T-helper 1 cell treated with Interleukin-12 subunit alpha and Interleukin-12 subunit beta and Interleukin-4 antibody, amounts not matched to agents 30 ng/mL and 1 ng/mL, for 36 hours (primary cell): ENCODE results near the gene AMN. TPM values are rescaled to one million over a fixed set of nuclear protein-coding genes. Genes with fewer than 3 reads are reported as not detected.
"Not testable (repeated sequence)": the region's sequence is repeated elsewhere in the genome, so short reads cannot be mapped to it uniquely, and the experiment has no call there.

Experiments used
- intact Hi-C: fragments of 100-400 bp; cut with micrococcal nuclease; formaldehyde crosslinking; loops from one replicate; pipeline ENCODE4 v1.15.1; 2024
- total RNA-seq: library from RNA; stranded (reverse); gene quantifications from 2 replicates; pipeline ENCODE4 v1.2.3, GENCODE V29; 2022

Gene AMN
- total RNA-seq, 1 donor from 2014 or later, result 1.2 TPM

- intact Hi-C loops, result no loop called here
Observed at GRCh38 chr14:102911991-102912761, 10.3 kb upstream of the AMN start.

DNA sequence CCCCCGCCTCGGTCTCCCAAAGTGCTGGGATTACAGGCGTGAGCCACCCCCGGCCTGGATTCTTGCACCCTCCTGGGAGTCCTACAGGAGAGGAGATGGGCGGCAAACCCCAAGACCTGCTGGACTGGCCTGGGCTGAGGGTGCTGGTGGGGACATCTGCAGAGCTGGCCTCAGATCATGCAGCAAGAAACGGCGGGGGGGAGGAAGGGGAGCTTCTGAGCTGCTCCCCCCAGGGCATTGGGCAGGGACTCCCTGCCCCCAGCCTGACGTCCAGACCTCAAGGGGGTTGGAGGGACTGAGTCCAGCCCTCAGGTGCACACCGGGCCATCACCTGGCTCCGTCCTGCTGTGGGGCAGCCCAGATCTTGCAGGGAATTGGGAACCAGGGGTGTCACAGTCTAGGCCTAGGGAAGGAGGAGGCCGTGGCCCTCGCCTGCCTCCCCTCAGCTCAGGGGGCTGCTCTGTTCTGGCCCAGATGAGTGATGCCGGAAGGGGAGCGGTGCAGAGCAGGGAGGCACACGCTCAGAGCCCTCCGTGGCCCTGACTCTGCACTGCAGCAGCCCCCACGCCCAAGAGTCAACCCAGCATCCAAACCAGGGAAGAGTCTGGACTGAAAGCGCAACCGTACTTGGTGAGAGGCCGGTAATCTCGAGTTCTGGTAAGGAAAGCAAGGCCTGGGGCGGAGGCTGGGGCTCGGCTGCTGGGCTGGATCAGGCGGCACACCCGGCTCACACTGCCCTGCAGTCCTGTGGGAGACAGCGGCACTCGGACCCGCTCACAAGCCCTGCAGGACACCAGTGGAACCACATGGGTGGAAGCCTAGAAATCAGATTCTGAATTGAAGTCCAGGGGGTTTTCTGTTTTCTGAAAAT, 8.9 kb upstream of the AMN start:
- intact Hi-C loops, result no loop called here

DNA sequence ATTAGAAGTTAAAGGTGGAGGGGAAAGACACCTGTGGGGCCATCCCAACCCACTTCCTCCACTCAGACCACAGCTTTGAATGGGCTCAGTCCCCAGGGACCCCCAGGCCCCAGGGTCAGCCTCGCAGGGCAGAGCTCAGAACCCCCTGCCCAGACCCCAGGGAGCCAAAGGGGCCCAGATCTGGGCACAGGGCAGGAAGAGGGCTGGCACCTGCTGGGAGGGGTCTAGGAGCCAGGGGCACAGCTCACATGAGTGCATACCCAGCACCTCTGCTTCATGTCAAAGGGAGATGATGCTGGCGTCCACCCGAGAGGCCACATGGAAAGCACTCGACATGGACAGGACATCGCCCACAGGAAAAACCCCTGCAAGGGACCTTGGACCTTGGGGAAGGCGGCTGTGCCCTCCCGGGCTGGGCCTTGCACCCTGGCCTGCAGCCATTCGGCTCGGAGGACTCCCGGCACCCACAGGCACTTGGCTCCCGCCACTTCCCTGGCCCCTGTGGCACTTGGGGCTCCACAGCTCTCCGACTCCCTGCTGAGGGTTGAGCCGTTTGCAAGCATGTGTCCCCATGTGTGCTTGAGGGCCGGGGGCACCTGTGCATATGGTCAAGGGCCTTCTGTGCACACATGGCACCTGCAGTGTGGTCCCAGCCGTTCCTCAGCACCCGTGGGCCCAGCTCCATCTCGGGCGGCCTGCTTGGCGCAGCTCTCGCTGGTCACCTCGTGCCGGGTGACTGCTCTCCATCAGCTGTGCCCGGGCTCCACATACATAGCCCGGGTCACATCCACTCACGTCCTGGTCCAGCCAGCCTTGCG, 7.8 kb upstream of the AMN start:
- intact Hi-C loops, result no loop called here

- intact Hi-C loops, result no loop called here
Observed at GRCh38 chr14:102915292-102916110, 7.0 kb upstream of the AMN start.

GRCh38 chr14:102916347-102917055, 6.0 kb upstream of the AMN start:
- intact Hi-C loops, result no loop called here

DNA sequence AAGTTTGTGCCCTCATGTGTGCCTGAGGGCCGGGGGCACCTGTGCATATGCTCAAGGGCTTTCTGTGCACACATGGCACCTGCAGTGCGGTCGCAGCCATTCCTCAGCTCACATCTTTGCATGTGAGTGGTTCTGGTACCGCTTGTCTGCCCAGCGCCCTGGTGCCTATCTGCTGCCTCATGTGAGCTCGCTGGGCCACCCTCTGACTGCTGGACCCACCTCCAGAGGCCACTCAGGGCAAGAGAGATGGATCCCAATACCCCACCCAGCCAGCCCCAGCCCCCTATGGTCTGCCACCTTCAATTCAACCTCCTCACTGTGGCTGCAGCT, 5.4 kb upstream of the AMN start:
- intact Hi-C loops, result no loop called here

GRCh38 chr14:102917469-102918211, 4.8 kb upstream of the AMN start:
- intact Hi-C loops, result loop anchor here (1.0 kb wide), 2 partner anchors 142 to 223 kb away; no protein-coding TSS in a partner anchor

- intact Hi-C loops, result loop anchor here (1.0 kb wide), 2 partner anchors 143 to 224 kb away; no protein-coding TSS in a partner anchor
Observed at GRCh38 chr14:102918438-102918837, 4.0 kb upstream of the AMN start.

GRCh38 chr14:102920273-102920997, 2.0 kb upstream of the AMN start:
- intact Hi-C loops, result no loop called here

GRCh38 chr14:102920998-102921304, 1.5 kb upstream of the AMN start:
- intact Hi-C loops, result no loop called here

GRCh38 chr14:102923201-102923924, 900 bp downstream of the AMN start:
- intact Hi-C loops, result no loop called here

DNA sequence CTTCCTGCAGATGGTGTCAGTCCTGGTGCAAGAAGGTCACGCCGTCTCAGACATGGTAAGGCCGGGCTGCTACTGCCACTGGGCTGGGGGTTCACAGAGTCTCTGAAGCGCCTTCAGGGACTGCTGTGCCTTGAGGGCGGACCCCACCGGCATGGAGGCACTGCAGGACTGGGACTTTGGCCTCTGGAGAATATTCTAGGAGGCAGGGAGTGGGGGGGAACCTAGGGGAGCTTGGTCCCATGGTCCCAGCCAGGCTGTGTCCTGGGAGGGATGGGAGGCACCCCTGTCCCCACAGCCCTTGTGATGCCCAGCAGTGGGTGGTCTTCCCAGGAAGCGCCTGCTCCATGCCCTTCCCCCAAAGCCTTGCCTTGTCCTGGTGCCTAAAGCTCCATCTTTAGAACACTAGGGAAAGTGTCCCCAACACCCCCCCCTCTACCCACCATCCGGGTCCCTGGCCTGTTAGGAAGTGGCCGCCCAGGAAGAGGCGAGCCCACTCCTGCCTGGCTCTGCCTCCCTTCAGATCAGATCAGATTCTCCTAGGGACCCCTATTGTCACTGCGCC, 1.5 kb downstream of the AMN start:
- intact Hi-C loops, result no loop called here

DNA sequence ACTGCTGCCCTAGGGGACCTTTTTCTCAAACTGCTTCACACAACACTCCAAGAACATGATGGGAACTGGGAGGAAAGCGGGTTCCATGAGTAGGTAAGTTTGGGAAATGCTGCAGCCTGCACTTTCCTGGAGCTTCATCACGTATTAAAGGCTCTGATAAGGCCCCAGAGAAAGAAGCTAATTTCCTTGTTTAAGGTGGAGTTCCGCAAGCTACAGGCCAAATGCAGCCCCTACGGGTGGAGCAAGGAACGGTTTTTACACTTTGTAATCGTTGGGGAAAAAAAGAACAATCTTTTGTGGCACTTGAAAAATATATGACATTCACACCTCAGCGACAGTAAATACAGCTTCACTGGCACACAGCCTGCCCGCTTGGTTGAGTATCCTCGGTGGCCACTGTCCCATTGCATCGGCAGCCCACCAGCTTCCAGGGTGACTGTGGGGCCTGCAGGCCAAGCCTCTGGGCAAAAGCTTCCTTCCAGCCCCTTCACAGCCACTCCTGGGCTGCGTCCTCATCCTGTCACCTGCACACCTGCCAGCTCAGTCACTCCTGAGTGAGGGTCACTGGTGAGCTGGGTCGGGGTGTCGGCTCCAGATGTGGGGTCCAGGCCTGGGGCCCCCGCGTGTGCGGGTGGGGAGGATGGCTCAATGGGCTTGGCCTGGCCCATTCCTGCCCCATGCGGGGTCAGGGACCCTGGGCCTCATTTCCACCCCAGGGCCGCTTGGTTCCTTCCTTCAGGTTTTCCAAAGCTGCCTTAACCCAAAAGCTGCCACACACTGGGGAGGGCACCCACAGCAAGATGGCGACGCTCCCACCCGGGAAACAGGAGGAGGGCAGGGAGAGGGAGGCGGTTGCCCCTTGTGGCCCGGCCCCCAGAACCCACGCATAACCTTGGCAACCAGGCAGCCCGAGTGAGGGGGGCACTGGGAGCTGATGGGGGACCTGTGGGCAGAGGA, 2.4 kb downstream of the AMN start:
- intact Hi-C loops, result no loop called here

GRCh38 chr14:102925646-102926045, 3.2 kb downstream of the AMN start:
- intact Hi-C loops, result no loop called here

DNA sequence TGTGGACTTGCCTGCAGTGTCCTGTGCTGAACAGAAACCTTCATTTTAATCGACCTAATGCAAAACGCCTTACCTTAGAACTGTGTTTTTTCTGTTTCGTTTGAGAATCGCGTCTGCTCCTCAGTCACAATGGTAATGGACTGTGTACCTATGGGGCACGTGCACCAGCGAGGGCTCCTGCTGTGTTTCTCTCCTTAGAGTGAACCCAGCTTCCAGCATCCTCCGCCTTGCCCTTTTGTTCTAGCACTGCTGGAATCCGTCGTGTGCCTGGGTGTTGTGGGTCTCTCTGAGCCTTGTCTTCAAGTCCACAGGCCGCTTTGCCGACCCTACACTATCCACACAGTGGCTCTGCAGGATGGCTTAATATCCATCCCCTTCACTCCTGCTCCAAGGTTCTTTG, 3.6 kb downstream of the AMN start:
- intact Hi-C loops, result no loop called here

- intact Hi-C loops, result not testable (repeated sequence)
Observed at GRCh38 chr14:102926840-102927239, 4.4 kb downstream of the AMN start.

GRCh38 chr14:102927346-102927877, 4.9 kb downstream of the AMN start:
- intact Hi-C loops, result no loop called here
